Suprapubic skin (tissue), 4 donors: ENCODE data around the gene XXYLT1. TPM values are rescaled to one million over a fixed set of nuclear protein-coding genes. Genes with fewer than 3 reads are reported as not detected.

Experiments used
- DNase-seq, 2 donors: peaks; one replicate each; pipeline ENCODE4 v3.0.0-alpha.2; 2019; ENCODE audit warnings: low spot score in 2 of 2
- H3K27ac ChIP-seq: fragments of 200-600 bp; sonication (generic); one replicate; pipeline ENCODE4 v1.5.1; 2019
- H3K27me3 ChIP-seq: fragments of 200-600 bp; sonication (generic); one replicate; pipeline ENCODE4 v1.5.1; 2019
- H3K36me3 ChIP-seq: fragments of 200-600 bp; sonication (generic); one replicate; pipeline ENCODE4 v1.5.1; 2019
- H3K4me1 ChIP-seq: fragments of 200-600 bp; sonication (generic); one replicate; pipeline ENCODE4 v1.5.1; 2019
- H3K4me3 ChIP-seq: fragments of 200-600 bp; sonication (generic); one replicate; pipeline ENCODE4 v1.5.1; 2019; ENCODE audit warnings: mild to moderate bottlenecking
- H3K9me3 ChIP-seq: fragments of 200-600 bp; sonication (generic); one replicate; pipeline ENCODE4 v1.5.1; 2019
- EP300 ChIP-seq: sonication (generic); formaldehyde crosslinking; IDR thresholded peaks from one replicate; pipeline ENCODE4 v1.6.1; 2017; ENCODE audit warnings: antibody characterized with exemption
- POLR2A ChIP-seq, 2 donors: fragments of 450-650 bp; IDR thresholded peaks; one replicate each; pipeline ENCODE4 v1.6.1; 2017; ENCODE audit warnings: antibody characterized with exemption in 2 of 2, mild to moderate bottlenecking in 2 of 2, moderate library complexity in 2 of 2
- POLR2AphosphoS5 ChIP-seq, 3 donors: sonication (generic); formaldehyde crosslinking; IDR thresholded peaks; one replicate each; pipeline ENCODE4 v1.6.1; 2017; ENCODE audit warnings: antibody characterized with exemption in 3 of 3
- WGBS: methylation state at CpG from one replicate; pipeline ENCODE4 v1.1.5; 2018; 5-methylcytosine and 5-hydroxymethylcytosine counted together
- total RNA-seq, 4 donors: library from RNA; depleted of rRNA; stranded (reverse); fragments of >200 nt; gene quantifications; one replicate each; pipeline ENCODE4 v1.1.0, GENCODE V29; 2016
- TF ChIP-seq, protein P1 (sequence below), 2 donors: fragments of 200-600 bp in 1 of 2; fragments of 450-650 bp in 1 of 2; sonication (generic) in 1 of 2; IDR thresholded peaks; one replicate each; pipeline ENCODE4 v1.5.1; 2016 to 2019; ENCODE audit warnings: antibody characterized with exemption in 2 of 2, mild to moderate bottlenecking in 1 of 2, moderate library complexity in 1 of 2

XXYLT1 gene
- total RNA-seq, 4 donors from 2014 or later = 8.0 to 19.4 (median 13.2) TPM

DNA sequence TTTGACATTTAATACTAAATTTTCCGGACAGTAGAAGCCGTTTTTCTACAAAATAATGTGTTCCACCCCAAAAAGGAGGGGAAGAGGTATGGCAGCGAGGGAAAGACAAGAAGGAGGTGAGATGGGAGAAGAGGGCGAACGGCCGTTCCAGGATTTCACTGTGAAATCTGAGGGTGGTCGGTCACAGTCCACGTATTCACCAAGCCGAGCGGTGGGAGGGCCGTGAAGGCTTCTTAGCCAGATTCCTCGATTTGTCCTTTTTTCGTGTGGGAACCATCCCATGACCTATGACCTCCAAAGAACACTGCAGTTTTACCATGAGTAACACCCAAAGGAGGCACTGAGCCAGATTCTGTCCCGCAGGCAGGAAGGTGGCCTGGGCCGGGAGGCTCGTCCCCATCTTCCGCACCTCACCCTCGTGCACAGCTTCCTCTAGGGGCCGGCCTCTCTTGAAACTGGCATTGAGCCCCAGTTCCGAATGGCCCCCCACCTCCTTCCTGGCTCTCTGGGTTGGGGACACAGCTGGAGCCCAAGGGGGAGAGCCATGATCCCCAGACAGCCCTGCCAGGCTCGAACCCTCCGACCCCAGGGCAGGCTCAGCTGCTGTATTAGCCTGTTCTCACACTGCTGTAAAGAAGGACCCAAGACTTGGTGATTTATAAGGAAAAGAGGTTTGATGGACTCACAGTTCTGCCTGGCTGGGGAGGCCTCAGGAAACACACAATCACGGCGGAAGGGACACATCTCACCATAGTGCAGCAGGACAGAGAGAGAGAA, 23.7 kb downstream of the XXYLT1 start:
- Histone ChIP-seq H3K27me3 (no peaks in the 10 kb centered on the region), H3K9me3 (no peaks in the 10 kb centered on the region), H3K36me3 (no peaks in the 10 kb centered on the region), H3K4me1 (peaks cover 3% of the 10 kb centered on the region), H3K4me3 (no peak overlapping the region), H3K27ac (no peak overlapping the region)
- TF ChIP-seq, protein P1, sequence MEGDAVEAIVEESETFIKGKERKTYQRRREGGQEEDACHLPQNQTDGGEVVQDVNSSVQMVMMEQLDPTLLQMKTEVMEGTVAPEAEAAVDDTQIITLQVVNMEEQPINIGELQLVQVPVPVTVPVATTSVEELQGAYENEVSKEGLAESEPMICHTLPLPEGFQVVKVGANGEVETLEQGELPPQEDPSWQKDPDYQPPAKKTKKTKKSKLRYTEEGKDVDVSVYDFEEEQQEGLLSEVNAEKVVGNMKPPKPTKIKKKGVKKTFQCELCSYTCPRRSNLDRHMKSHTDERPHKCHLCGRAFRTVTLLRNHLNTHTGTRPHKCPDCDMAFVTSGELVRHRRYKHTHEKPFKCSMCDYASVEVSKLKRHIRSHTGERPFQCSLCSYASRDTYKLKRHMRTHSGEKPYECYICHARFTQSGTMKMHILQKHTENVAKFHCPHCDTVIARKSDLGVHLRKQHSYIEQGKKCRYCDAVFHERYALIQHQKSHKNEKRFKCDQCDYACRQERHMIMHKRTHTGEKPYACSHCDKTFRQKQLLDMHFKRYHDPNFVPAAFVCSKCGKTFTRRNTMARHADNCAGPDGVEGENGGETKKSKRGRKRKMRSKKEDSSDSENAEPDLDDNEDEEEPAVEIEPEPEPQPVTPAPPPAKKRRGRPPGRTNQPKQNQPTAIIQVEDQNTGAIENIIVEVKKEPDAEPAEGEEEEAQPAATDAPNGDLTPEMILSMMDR (IDR thresholded peaks at IDR 0.05) = no peak
- TF ChIP-seq POLR2A (IDR thresholded peaks at IDR 0.05) = no peak
- TF ChIP-seq EP300 = no peak
- TF ChIP-seq POLR2AphosphoS5 (IDR thresholded peaks at IDR 0.05) = no peak
- WGBS = 93% methylated on average over 23 of the region's 24 CpGs
- DNase-seq = peak in 1 of 2 donors; percentile 66

DNA sequence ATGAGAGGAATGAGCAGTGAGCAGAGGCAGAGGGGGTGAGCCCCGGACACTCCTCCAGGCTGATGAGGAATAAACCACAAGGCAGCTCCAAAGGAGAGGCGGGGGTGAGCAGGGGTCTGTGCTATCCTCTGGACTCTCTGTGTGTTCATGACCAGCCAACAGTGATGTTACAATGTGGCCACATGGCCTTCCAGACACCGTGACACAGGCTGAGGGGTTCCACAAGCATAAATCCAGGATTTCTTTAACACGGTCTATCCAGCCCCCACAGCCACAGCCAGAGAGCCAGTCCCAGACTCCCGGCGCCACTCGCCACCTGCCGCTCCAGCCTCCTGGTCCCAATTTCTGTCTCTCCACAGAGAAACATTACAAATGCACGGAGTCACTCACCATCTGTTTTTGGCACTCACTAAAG, 24.4 kb downstream of the XXYLT1 start:
- H3K27ac ChIP-seq = no peak overlapping the region
- no peaks in the 10 kb centered on the region for H3K27me3 ChIP-seq
- no peak for TF ChIP-seq POLR2A (IDR thresholded peaks at IDR 0.05)
- TF ChIP-seq, protein P1 (IDR thresholded peaks at IDR 0.05) = no peak
- no peak for TF ChIP-seq EP300
- TF ChIP-seq POLR2AphosphoS5 (IDR thresholded peaks at IDR 0.05) = no peak
- H3K4me3 ChIP-seq = no peak overlapping the region
- H3K9me3 ChIP-seq = no peaks in the 10 kb centered on the region
- H3K4me1 ChIP-seq = peaks cover 3% of the 10 kb centered on the region
- no peaks in the 10 kb centered on the region for H3K36me3 ChIP-seq
- WGBS = 92% methylated on average over 8 of the region's 9 CpGs
- DNase-seq = peak; percentile 42 to 53

DNA sequence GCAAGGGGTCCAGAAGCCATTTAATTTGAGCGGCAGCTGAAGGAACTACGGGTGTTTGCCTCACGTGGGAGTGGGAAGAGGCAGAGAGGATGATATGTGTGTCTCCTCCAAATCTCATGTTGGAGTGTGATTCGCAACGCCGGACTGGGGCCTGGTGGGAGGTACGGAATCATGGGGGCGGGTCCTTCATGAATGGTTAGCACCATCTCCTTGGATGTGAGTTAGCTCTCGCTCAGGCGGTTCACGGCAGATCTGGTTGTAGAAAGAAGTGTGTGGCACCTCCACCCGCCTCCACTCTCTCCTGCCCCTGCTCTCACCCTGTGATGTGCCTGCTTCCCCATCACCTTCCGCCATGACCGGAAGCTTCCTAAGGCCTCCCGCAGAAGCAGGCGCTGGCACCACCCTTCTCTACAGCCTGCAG, 25.4 kb downstream of the XXYLT1 start:
- no peak for TF ChIP-seq POLR2AphosphoS5 (IDR thresholded peaks at IDR 0.05)
- TF ChIP-seq POLR2A (IDR thresholded peaks at IDR 0.05) = no peak
- TF ChIP-seq, protein P1 (IDR thresholded peaks at IDR 0.05) = no peak
- TF ChIP-seq EP300 = no peak
- no peaks in the 10 kb centered on the region for H3K9me3 ChIP-seq
- DNase-seq = peak; percentile 34 to 63
- no peaks in the 10 kb centered on the region for H3K27me3 ChIP-seq
- no peak overlapping the region for H3K4me3 ChIP-seq
- no peak overlapping the region for H3K27ac ChIP-seq
- peaks cover 8% of the 10 kb centered on the region for H3K4me1 ChIP-seq
- no peaks in the 10 kb centered on the region for H3K36me3 ChIP-seq
- WGBS = 98% methylated on average over 8 of the region's 16 CpGs

DNA sequence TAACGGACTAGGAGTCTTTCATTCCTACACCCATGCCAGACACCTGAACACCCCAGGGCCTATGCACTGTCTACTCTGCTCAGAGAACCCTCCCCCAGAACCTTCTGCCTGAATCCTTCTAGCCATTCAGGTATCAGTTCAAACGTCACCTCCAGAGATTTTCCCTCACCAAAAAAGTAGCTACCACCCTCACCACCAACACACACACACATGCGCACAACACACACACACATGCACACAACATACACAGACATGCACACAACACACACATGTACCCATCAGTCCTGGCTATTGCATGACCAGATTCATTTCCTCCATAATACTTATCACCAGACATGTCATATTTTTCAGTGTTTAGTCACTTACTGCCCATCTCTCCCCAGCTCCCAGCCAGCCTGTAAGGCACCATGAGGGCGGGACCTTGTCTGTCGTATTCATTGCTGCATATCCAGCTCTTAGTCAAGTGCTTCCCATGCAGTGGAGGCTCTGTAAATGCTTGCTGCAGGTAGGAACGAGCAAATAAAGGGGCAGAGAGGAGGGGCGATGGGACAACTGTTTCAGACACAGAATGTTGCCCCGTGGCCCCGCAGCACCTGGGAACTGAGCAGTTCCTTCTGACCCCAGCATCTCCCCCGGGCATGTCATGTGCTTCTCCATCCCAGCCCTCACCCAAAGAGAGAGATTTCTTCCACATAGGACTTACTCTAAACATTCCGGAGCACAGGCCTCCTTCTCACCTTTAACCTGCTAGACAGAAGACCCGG, 29.2 kb downstream of the XXYLT1 start:
- H3K36me3 ChIP-seq = no peaks in the 10 kb centered on the region
- peak; percentile 29 to 65 for DNase-seq
- no peaks in the 10 kb centered on the region for H3K27me3 ChIP-seq
- 93% methylated on average over 12 of the region's 12 CpGs for WGBS
- H3K27ac ChIP-seq = no peak overlapping the region
- no peaks in the 10 kb centered on the region for H3K9me3 ChIP-seq
- no peak overlapping the region for H3K4me3 ChIP-seq
- TF ChIP-seq POLR2A (IDR thresholded peaks at IDR 0.05) (no peak), EP300 (no peak), POLR2AphosphoS5 (IDR thresholded peaks at IDR 0.05) (no peak)
- TF ChIP-seq, protein P1 (IDR thresholded peaks at IDR 0.05) = no peak
- H3K4me1 ChIP-seq = peaks cover 33% of the 10 kb centered on the region

DNA sequence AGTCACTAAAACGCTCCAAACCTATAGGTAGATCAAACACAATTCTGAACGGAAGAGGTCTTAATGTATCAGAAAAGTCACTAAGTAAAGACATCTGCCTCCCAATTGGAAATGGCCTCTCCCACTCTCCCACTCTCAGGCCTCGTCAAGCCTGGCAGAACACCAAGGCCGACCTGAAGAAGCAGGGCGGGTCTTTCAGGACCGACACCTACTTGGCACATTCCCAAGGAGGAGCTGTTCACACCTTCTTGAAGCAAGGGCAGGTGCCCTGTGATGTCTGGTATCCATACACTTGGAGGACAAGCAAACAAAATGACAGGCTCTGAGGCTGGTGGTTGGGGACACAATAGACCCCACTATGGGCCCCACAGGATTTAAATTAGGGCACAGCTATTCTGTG, 30.0 kb downstream of the XXYLT1 start:
- no peaks in the 10 kb centered on the region for H3K27me3 ChIP-seq
- H3K27ac ChIP-seq = peak overlapping the region; percentile 58
- 48% methylated on average over 6 of the region's 6 CpGs for WGBS
- TF ChIP-seq, protein P1 (IDR thresholded peaks at IDR 0.05) = no peak
- TF ChIP-seq POLR2AphosphoS5 (IDR thresholded peaks at IDR 0.05) (no peak), POLR2A (IDR thresholded peaks at IDR 0.05) (no peak), EP300 (no peak)
- H3K4me1 ChIP-seq = peaks cover 33% of the 10 kb centered on the region
- H3K36me3 ChIP-seq = no peaks in the 10 kb centered on the region
- peak; percentile 57 to 58 for DNase-seq
- no peak overlapping the region for H3K4me3 ChIP-seq
- H3K9me3 ChIP-seq = no peaks in the 10 kb centered on the region
